Measurements from ENCODE around the gene MRTFA.
A peak's percentile ranks its signal among the peaks of the same experiment; 100 is the strongest.
"Not testable (repeated sequence)": the region's sequence is repeated elsewhere in the genome, so short reads cannot be mapped to it uniquely, and the experiment has no call there.

Gene MRTFA

DNA sequence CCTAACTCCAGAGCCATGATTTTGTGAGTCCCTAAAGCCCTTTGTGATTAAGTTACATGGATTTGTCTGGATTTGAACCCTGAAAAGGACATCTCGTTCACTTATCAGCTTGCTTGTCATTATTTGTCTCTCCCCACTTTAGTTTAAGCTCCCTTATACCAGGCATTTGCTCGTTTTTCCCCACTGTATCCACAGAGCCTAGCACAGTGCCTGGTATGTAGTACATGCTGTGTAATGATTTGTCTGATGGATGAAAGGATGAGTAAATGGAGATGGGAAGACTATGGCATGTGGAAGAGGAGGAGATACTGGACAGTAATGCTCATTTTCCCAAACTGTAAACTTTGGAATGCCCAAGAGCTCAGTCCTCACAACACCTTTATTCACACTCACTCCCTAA lies 33.5 kb upstream of the MRTFA start:
- Mint-ChIP-seq H3K9me3 (peaks cover 3% of the 10 kb centered on the region), H3K4me3 (no peak overlapping the region), H3K27ac (peak overlapping the region; percentile 43), H3K36me3 (ENCODE audit: low read depth) (no peaks in the 10 kb centered on the region), H3K27me3 (no peaks in the 10 kb centered on the region), H3K4me1 (ENCODE audit: low read depth) (peaks cover 21% of the 10 kb centered on the region)

DNA sequence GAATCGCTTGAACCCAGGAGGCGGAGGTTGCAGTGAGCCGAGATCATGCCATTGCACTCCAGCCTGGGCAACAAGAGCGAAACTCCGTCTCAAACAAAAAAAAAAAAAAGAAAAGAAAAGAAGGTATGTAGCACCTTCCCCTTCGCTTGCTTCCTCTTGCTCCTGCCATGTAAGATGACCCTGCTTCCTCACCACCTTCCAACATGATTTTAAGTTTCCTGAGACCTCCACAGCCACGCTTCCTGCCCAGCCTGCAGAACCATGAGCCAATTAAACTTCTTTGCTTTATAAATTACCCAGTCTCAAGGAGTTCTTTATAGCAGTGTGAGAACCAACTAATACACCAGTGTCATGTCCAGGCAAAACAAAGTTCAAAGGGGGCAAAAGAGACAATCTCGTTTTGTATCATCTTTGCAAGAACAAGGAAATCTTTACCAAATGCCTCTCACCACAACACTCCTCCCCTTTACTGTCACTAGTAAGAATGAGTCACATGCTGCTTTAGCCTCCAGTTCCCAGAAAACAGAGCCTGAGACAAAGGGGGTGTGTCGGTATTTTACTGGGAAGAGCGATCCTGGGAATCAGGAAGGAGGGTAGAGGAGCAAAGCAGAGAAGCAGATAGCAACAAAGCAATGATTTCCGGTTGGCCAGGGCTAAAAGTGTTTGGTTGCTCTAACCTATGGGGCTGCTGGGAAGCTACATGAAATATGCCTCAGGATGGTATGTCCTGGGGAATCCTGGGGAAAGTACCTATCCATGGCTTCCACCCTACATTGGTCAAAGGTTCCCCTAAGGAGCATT lies 32.3 kb upstream of the MRTFA start:
- Mint-ChIP-seq H3K4me1 (ENCODE audit: low read depth) (peaks cover 21% of the 10 kb centered on the region), H3K36me3 (ENCODE audit: low read depth) (no peaks in the 10 kb centered on the region), H3K27me3 (no peaks in the 10 kb centered on the region), H3K27ac (peak overlapping the region; percentile 71), H3K9me3 (peaks cover 3% of the 10 kb centered on the region), H3K4me3 (no peak overlapping the region)

GRCh38 chr22:40666151-40666848 lies 29.8 kb upstream of the MRTFA start:
- no peak overlapping the region for H3K4me3 Mint-ChIP-seq
- H3K9me3 Mint-ChIP-seq = peaks cover 3% of the 10 kb centered on the region
- H3K27ac Mint-ChIP-seq = peak overlapping the region; percentile 26
- H3K27me3 Mint-ChIP-seq = no peaks in the 10 kb centered on the region
- H3K4me1 Mint-ChIP-seq (ENCODE audit: low read depth) = peaks cover 21% of the 10 kb centered on the region
- no peaks in the 10 kb centered on the region for H3K36me3 Mint-ChIP-seq (ENCODE audit: low read depth)

DNA sequence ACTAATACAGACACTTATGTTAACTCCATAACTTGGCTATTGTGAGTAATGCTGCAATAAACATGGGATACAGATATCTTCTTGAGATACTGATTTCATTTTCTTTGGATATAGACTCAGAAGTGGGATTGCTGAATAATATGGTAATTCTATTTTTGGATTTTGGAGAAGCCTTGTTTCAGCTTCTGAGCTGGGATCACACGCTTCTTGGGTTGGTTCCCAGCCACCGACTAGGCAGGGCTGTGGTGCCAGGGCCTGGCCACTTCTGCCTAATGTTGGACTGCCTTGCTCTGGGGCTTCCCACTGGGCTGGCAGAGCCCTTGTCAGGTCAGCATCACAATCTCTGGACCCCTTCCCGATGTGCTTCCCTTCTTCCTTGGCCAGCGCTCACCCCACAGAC lies 28.8 kb upstream of the MRTFA start:
- Mint-ChIP-seq H3K27me3 (no peaks in the 10 kb centered on the region), H3K36me3 (ENCODE audit: low read depth) (no peaks in the 10 kb centered on the region), H3K4me1 (ENCODE audit: low read depth) (peaks cover 21% of the 10 kb centered on the region), H3K27ac (no peak overlapping the region), H3K9me3 (peaks cover 3% of the 10 kb centered on the region), H3K4me3 (no peak overlapping the region)

DNA sequence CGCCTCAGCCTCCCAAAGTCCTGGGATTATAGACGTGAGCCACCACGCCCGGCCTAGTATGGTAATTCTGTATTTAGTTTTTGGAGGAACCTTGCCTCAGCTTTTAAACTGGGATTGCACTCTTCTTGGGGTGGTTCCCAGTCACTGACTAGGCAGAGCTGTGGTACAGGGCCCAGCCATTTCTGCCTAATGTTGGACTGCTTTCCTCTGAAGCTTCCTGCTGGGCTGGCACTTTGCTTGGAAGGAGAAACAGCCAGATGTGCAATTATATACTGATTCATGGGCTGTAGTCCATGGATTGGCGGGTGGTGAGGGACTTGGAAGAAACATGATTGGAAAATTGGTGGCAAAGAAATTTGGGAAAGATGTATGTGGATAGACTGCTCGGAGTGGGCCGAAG lies 25.2 kb upstream of the MRTFA start:
- H3K4me3 Mint-ChIP-seq = no peak overlapping the region
- H3K36me3 Mint-ChIP-seq (ENCODE audit: low read depth) = no peaks in the 10 kb centered on the region
- H3K4me1 Mint-ChIP-seq (ENCODE audit: low read depth) = no peaks in the 10 kb centered on the region
- no peak overlapping the region for H3K27ac Mint-ChIP-seq
- no peaks in the 10 kb centered on the region for H3K27me3 Mint-ChIP-seq
- no peaks in the 10 kb centered on the region for H3K9me3 Mint-ChIP-seq

DNA sequence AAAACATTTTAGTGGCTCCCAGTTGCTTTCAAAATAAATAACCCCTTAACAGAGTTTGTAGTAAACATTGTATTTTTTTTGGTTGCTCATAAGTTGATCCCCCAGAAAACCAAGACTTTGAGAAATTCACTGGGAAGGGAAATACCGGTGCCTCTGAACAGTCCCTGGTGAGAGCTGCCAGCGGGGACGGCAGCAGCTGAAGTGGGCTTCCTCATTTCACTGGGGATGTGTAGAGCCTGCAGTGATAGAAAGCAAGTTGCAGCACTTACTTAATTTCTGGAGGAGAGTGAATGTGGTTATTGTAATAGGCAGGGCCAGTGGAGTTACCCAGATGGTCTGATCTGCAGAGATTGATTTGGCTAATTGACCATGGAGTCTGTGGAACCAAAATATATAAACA lies 24.2 kb upstream of the MRTFA start:
- no peaks in the 10 kb centered on the region for H3K9me3 Mint-ChIP-seq
- no peaks in the 10 kb centered on the region for H3K4me1 Mint-ChIP-seq (ENCODE audit: low read depth)
- H3K27ac Mint-ChIP-seq = no peak overlapping the region

GRCh38 chr22:40659166-40659565 lies 22.6 kb upstream of the MRTFA start:
- H3K4me3 Mint-ChIP-seq = no peak overlapping the region
- H3K9me3 Mint-ChIP-seq = no peaks in the 10 kb centered on the region
- no peaks in the 10 kb centered on the region for H3K36me3 Mint-ChIP-seq (ENCODE audit: low read depth)
- H3K27ac Mint-ChIP-seq = no peak overlapping the region
- H3K4me1 Mint-ChIP-seq (ENCODE audit: low read depth) = no peaks in the 10 kb centered on the region
- no peaks in the 10 kb centered on the region for H3K27me3 Mint-ChIP-seq

More for the DNA sequence above, 24.2 kb upstream of the MRTFA start:
- Mint-ChIP-seq H3K4me3 (no peak overlapping the region), H3K27me3 (no peaks in the 10 kb centered on the region), H3K36me3 (ENCODE audit: low read depth) (no peaks in the 10 kb centered on the region)

GRCh38 chr22:40656651-40657050 lies 20.1 kb upstream of the MRTFA start:
- not testable (repeated sequence) for H3K36me3 Mint-ChIP-seq (ENCODE audit: low read depth); H3K27me3 Mint-ChIP-seq; H3K9me3 Mint-ChIP-seq; H3K27ac Mint-ChIP-seq; H3K4me3 Mint-ChIP-seq
- peaks cover 11% of the 10 kb centered on the region for H3K4me1 Mint-ChIP-seq (ENCODE audit: low read depth)

- not testable (repeated sequence) for H3K27ac Mint-ChIP-seq; H3K27me3 Mint-ChIP-seq; H3K4me3 Mint-ChIP-seq; H3K9me3 Mint-ChIP-seq; H3K36me3 Mint-ChIP-seq (ENCODE audit: low read depth)
- H3K4me1 Mint-ChIP-seq (ENCODE audit: low read depth) = peaks cover 19% of the 10 kb centered on the region
Observed at GRCh38 chr22:40655941-40656340, 19.4 kb upstream of the MRTFA start.

DNA sequence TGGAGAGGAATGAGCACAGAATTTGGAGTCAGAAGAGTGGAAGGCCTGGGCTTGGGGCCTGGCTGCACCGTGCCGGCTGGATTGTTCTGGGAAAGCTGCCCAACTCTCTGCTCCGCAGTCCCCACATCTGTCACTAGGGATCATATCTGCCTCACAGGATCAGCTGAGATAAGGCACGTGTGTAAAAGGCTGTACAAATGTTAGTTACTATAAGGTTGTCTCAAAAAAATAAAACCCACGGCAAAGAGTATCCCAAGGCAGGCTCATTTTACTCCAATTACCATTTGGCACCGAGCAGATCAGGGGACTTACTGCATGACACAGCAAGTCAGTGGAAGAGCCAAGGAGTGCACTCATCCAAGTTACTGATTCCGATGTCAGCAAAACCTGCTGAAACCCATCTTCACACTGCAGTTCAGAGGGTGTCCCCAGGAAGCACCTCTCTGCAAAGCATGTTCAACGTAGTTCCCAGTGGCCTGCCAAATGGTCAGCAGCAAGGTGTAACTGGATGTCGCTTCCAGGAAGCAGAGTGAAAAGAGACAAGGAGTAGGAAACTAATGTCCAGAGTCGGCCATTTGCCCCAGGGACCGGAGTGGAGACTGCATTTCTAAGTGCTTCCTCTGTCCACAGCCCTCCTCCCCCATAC lies 18.1 kb upstream of the MRTFA start:
- H3K27ac Mint-ChIP-seq = no peak overlapping the region
- H3K27me3 Mint-ChIP-seq = no peaks in the 10 kb centered on the region
- no peaks in the 10 kb centered on the region for H3K36me3 Mint-ChIP-seq (ENCODE audit: low read depth)
- no peak overlapping the region for H3K4me3 Mint-ChIP-seq
- no peaks in the 10 kb centered on the region for H3K9me3 Mint-ChIP-seq
- H3K4me1 Mint-ChIP-seq (ENCODE audit: low read depth) = peaks cover 20% of the 10 kb centered on the region

DNA sequence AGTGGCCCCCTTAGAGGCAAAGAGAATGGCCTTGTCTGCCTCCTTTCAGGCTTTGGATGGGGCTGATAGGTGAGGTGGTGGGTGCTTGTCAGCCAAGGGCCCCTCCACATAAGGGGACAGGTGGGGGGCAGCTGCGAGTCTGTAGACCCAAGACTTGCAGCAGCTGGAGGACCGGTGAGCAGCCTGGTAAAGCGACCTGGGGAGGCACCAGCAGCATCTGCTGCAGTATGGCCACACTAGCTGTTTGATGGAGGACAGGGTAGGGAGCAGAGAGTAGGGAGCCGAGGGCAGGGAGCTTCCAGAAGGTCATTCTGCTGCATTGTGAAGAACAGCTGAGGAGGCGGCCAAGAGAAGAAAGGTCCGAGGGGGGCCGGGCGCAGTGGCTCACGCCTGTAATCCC lies 16.8 kb upstream of the MRTFA start:
- H3K4me1 Mint-ChIP-seq (ENCODE audit: low read depth) = peaks cover 20% of the 10 kb centered on the region
- H3K27me3 Mint-ChIP-seq = no peaks in the 10 kb centered on the region
- H3K27ac Mint-ChIP-seq = peak overlapping the region; percentile 19
- H3K9me3 Mint-ChIP-seq = no peaks in the 10 kb centered on the region
- no peak overlapping the region for H3K4me3 Mint-ChIP-seq
- H3K36me3 Mint-ChIP-seq (ENCODE audit: low read depth) = no peaks in the 10 kb centered on the region

GRCh38 chr22:40651563-40652501 lies 15.3 kb upstream of the MRTFA start:
- Mint-ChIP-seq H3K27me3 (no peaks in the 10 kb centered on the region), H3K27ac (peak overlapping the region; percentile 75), H3K9me3 (no peaks in the 10 kb centered on the region), H3K36me3 (ENCODE audit: low read depth) (no peaks in the 10 kb centered on the region), H3K4me3 (peak overlapping the region; percentile 52), H3K4me1 (ENCODE audit: low read depth) (peaks cover 20% of the 10 kb centered on the region)

- H3K36me3 Mint-ChIP-seq (ENCODE audit: low read depth) = no peaks in the 10 kb centered on the region
- H3K4me3 Mint-ChIP-seq = no peak overlapping the region
- no peaks in the 10 kb centered on the region for H3K27me3 Mint-ChIP-seq
- H3K4me1 Mint-ChIP-seq (ENCODE audit: low read depth) = peaks cover 24% of the 10 kb centered on the region
- no peaks in the 10 kb centered on the region for H3K9me3 Mint-ChIP-seq
- H3K27ac Mint-ChIP-seq = no peak overlapping the region
Observed at GRCh38 chr22:40651057-40651456, 14.5 kb upstream of the MRTFA start.

GRCh38 chr22:40648386-40648785 lies 11.9 kb upstream of the MRTFA start:
- no peak overlapping the region for H3K4me3 Mint-ChIP-seq
- peaks cover 25% of the 10 kb centered on the region for H3K4me1 Mint-ChIP-seq (ENCODE audit: low read depth)
- H3K9me3 Mint-ChIP-seq = no peaks in the 10 kb centered on the region
- H3K27ac Mint-ChIP-seq = no peak overlapping the region
- H3K27me3 Mint-ChIP-seq = no peaks in the 10 kb centered on the region
- no peaks in the 10 kb centered on the region for H3K36me3 Mint-ChIP-seq (ENCODE audit: low read depth)

All from stimulated activated naive CD8-positive, alpha-beta T cell treated with anti-CD3 and anti-CD28 coated beads, Interleukin-15, Interleukin-2, amounts not matched to agents 100 ng/mL and 50 ng/mL, for 24 hours (primary cell).